ENCODE measurements around the gene AAMP.

DNA sequence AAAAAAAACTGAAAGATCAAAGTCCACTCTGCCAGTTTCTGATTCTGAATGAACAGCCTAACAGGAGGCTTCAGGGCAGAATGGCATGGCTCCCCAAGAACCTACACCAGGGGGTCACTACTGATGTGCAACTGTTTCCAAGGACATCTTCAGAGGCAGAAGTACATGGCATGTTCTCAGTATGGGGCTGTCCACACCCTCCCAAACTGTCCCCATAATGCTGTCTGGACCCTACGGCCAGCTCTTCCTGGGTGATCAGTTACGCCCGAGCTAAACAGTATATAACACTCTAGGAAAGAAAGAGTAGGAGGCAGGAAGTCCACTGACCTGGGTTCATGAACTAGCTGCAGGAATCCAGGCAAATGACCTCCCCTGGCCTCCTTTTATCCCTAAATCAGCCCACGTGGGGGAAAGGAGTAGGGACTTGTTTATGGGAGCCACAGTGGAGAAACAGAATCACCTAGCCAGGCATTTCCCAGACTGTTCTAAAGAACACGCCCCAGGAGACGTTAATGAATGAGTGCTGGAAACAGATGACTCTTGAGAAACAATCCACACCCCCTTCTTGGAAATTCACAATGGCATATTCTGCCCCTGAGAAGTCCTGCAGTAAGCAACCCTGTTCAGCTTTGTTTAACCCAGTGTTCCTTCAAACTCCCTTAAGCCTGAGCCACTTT, 19.8 kb upstream of the AAMP start:
- TF ChIP-seq, protein P1, sequence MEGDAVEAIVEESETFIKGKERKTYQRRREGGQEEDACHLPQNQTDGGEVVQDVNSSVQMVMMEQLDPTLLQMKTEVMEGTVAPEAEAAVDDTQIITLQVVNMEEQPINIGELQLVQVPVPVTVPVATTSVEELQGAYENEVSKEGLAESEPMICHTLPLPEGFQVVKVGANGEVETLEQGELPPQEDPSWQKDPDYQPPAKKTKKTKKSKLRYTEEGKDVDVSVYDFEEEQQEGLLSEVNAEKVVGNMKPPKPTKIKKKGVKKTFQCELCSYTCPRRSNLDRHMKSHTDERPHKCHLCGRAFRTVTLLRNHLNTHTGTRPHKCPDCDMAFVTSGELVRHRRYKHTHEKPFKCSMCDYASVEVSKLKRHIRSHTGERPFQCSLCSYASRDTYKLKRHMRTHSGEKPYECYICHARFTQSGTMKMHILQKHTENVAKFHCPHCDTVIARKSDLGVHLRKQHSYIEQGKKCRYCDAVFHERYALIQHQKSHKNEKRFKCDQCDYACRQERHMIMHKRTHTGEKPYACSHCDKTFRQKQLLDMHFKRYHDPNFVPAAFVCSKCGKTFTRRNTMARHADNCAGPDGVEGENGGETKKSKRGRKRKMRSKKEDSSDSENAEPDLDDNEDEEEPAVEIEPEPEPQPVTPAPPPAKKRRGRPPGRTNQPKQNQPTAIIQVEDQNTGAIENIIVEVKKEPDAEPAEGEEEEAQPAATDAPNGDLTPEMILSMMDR (conservative IDR thresholded peaks at IDR 0.05; ENCODE audit: low read depth in 2 of 2) = no peak
- no peak for TF ChIP-seq JUNB (IDR thresholded peaks at IDR 0.05; ENCODE audit: unreplicated experiment)
- TF ChIP-seq EZH2 (IDR thresholded peaks at IDR 0.05; ENCODE audit: low read depth, unreplicated experiment) = no peak

All from GM23338 (cell line).